NCI-H2081 (cell line): Measurements from ENCODE around the gene ARX.

Experiments
- DNase-seq, 2 experiments: peaks; one replicate each; lab custom pipeline; 2025; lab: John Stamatoyannopoulos, UW

ARX gene

DNA sequence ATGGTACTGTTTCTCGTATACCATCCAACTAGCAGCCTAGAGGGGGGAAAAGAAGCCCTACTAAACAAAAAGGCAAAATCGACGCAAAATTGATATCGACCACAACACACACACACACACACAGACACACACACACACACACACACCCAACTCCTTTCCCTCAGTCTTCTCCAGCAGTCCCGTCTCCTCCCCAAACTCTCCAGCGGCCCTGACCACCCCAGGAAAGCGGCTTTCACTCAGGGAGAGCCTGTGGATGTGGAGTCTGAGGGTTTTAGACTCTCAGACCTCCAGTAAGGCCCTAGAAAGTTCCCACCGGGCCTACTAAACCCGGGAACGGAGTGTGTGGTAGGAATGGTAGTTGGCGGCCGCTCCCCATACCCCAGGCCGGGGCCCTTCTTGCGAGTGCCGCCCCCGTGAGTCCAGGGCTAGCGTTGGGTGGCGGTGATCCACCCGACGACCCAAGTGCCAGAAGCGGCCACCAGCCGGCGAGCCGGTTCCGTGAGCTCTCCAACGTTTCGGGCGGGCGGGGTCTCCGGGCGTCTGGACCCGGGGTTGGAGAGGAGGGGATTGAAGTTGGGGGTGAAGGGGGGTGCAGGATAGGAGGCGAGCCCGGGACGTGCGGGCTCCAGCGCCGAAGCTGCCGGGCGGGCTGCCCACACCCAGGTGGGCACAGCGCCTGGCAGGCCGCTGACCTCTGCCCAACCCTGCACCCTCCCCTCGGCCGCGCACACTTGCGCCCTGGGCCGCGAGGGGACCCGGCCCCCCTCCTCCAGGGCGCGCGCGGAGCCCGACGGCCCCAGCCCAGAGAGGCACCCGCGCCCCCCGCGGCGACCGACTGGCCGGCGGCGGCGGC is 13.7 kb downstream of the ARX start:
- no peak for DNase-seq

DNA sequence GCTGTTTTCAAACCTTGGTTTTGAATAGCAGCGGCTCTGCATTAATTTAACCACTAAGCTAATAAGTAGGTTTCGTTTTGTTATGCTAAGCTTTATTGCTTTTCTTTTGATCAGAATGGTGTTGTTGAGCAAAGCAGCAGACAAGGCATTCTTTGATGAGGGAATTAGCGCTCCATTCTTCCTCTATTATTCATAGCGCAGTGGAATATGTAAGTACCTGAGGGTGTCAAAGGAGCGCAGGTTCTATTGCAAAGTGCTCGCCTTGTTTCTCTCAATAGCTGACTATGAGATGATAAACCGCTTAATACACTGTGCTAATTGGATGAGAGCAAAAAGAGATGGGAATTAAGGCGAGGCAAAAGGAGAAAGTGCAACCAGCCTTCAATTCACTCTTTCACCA is 16.3 kb downstream of the ARX start:
- DNase-seq, result peak in 1 of 2 experiments; percentile 7

DNA sequence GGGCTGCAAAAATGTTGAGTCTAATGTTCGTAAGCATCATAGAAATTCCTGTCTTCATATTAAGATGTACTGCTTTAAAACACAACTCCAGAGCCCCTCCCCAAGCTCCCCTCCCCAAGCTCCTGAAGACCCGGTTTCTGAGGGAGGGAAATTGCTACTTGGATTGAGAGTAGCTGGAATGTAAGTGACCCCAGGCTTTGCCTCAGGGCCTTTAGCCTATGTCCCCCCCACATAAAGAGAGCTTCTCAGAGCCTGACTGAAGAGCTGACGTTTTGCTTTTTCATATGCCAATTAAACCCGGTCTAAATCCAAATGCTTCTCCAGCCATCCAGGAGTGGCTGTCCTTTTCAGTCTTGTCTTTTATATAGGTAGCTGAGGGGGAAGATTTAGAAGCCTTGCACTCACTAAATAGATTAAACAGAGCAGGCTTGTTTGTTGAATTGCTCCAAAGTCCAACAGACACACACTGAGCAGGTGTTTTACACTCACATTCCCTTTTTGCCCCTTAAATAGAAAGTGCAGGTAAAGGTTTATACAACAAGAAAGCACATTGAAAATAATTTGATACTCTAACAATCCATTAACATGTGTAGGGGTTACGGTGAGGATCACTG is 19.6 kb downstream of the ARX start:
- peak in 1 of 2 experiments; percentile 23 for DNase-seq

DNA sequence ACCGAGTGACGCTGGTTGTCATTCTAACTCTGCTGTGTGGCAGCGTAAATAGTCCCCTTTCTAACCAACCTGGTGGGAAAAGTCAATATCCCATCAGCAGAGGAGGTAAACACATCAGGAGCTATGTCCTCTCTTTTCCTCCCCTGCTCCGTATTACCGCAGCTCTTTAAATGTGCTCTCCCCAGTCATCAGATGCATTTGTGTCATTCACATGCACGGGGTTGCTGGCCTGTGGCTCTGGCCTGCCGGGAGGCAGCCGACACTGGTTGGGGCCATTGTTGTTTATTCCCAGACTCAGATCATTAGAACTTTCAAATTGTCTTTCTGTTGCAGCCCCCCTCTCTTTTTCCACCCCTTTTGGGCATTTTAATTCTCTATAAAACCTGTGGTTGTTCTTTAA is 21.9 kb downstream of the ARX start:
- no peak for DNase-seq

DNA sequence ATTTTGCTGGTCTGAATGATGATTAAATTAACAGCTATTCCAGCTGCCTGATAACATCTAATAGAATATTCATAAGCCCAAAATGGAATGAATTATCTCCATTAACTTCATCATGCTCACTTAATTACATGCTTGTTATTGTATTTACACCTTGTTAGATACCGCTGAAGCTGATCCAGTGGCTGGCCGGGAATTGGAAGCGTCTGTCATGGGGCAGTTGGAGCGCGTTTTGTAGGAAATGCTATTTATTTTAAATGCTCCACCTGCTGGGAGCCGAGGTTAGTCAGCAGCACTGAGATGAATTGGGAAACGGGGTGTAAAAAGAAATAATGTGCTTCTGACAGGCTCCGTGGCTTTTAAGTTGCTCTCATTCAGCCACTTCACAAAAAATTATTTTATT is 25.2 kb downstream of the ARX start:
- DNase-seq, result peak; percentile 77 to 90

DNA sequence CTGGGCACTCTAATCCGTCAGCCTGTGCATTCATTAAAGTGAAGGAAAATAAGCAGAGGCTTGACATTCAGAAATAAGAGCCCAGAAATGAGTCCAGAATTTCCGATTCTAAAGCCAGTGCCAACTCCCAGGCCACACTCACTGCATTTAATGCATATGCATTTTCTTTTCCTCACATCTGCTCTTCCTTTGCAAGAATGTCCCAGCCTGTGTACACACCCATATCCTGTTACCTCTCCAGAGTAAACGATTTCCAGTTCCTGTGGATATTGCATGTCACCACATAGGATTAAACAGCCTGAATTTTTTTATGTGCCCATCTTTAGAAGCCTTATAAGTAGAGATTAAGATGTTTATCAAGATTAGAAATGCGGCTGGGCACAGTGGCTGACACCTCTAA is 27.5 kb downstream of the ARX start:
- peak; percentile 32 to 65 for DNase-seq

DNA sequence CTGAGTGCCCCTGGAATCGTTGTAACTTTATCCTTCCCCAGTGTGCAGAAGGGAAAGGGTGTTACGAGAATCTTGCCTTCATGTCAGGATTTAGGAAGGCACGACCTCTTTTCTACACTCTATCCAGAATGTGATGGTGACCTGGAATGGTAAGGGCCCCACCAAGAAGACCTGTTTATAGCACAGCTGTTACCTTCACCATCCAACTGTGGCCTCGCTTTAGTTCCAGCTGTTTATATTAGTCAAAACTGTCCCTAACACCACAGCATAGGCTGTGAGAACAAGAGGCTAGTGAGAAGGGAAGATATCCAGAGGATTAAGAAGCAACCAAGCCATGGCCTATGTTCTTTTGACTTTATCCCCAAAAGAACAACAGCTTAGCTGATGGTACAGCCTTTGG is 28.0 kb downstream of the ARX start:
- no peak for DNase-seq

DNA sequence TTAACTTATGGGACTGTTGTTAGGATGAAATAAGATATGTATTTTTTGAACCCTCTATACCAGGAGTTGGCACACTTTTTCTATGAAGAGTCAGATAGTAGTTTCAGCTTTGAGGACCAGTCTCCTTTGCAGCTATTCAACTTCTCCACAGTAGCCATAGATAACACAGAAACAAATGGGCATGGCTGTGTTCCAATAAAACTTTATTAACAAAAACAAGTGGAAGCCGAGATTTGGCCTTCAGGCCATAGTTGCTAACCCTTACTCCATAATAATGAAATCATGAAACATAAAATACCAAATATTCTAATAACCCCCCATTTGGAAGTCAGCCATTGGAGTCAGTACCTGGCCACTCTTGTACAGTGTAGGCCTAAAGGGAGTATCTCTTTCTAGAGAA is 30.6 kb downstream of the ARX start:
- DNase-seq, result no peak

DNA sequence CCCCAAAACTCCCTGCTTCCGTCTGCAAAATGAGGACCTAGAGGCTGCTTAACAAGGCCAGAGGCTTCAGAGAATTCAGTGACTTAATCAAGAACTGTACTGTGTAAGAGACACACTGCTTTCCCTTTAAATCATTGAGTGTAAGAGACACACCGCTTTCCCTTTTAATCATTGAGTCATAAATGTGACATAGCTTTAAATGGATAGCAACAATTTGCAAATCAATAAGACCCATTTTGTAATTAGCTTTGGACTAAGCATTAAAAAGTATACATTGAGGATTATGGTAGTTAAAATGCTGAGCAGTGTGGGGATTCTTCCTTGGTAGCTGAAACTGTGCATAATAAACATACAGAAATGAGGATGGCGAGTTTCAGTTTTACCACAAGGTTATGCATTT is 31.8 kb downstream of the ARX start:
- DNase-seq, result no peak

DNA sequence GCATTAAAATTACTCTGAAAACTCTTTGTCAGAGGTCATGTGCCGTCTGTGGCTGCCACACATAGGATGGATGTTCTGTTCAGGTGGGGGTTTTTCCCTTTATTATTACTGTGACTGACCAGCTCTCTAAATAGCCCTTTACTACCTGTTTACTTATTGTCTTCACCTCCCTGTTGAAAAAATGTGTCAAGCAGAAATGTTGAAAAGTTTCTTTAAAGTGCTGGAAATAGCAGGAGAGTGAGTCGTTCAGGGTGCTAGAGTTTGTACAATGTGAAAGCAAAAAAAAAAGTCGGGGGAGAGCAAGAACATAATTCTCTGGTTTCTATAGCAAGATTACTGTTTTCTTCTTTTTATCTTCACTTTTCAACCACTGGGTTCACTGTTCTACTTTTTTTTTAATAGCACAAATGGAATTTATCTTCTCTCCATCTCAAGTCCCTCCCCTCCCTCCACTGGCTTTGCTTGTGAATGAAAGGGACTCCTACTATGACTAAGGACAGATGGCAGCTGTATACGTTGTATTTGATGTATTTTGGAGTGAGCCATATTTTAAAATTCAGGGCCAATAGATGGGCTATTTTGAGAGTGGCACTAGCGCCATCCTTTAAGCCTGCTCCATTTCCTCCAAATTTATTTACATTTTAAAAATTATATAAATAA is 33.3 kb downstream of the ARX start:
- peak in 1 of 2 experiments; percentile 4 for DNase-seq

DNA sequence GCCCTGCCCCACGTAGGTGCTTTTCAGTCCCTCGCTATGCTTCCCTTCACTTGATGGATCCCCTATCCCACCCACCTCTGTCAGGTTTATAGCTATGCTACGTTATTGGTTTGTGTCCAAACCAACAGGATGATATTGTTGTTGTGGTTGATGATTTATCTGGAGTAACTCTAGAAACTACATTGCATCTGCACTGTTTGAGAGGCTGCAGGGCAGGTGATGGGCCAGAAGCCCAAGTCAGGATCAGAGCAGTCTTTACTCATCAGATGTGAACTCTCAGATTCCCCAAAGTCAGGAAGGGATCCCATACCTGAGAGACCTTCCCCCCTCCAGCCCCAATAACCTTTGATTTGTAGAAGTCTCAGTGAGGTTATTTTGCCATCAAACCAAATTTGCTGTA is 34.7 kb downstream of the ARX start:
- DNase-seq, result no peak

DNA sequence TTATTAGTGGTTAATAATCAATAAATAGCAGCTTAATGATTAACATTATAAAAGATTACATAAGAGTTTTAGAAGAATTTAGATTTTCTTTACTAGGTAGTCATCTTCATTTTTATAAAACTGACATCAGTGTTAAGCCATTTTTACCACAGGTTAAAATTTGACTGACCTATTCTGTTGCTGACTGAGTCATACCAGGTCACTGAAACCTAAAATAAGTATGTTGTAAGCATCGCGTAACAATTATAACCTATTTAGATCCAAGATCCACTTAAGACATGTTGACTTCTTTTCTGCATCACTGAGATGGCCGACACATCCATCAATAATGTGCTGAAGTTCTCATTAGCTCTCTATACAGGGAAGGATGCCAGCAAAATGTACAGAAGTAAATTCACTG is 36.7 kb downstream of the ARX start:
- no peak for DNase-seq

DNA sequence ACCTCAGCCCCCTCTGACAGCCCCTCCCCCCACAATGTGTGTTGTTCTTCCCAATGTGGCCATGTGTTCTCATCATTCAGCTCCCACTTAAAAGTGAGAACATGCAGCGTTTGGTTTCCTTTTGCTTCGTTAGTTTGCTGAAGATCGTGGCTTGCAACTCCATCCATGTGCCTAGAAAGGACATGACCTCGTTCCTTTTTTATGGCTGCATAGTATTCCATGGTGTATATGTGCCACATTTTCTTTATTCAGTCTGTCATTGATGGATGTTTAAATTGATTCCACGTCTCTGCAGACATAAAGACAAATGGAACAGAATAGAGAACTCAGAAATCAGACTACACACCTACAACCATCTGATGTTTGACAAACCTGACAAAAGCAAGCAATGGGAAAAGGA is 46.0 kb downstream of the ARX start:
- DNase-seq, result no peak

DNA sequence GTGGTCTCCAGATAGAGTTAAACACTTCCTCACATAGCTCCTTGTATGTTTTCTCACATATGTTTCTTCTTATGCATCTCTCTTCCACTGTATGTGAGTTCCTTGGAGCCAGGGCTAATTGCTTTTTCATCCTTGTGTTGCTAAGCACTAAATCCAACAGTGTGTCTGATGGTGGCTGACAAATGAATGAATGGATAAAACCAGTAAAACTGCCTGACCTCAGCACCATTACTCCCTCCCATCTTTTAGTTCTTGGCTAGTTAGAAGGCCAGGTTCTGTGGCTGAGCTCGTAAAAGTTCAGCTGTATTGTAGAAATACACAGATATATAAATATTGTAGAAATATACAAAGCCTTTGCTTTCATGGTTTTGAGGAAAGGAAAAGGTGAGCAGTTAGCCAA is 50.4 kb downstream of the ARX start:
- DNase-seq, result no peak

DNA sequence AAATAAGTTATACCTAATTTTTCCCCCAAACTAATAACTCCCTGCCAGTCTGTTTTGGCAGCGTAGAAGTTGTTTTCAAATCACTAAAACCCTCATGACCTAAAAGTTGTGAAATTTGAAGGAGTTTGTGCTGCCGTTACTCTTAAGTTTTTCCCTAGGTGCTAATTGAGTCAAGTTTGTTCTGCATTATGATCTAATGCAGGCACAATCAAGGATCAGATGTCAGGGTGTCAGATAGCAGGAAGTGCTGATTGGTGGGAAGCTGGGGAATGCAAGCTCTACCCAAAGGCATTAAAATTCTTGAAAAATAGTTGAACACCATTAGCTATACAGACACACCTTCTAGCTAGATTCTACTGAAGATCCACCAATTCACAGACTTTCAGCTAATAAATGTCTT is 51.9 kb downstream of the ARX start:
- no peak for DNase-seq

DNA sequence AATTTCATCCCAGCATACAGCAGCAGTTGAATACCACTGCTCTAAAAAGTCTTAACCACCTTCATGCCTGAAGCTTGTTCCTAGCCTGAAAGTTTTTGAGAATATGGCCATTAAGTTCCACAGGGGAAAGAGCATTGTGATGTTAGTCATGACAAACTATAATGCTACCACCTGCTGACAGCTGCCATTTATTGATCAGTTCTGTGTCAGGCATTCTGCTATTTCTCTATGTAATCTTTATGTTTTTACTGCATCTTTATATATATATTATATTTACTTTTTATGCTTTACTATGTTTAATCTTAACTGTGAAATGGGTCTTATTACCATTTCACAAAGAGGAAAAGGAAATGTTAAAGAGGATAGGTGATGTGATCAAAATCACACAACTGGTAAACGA is 54.0 kb downstream of the ARX start:
- DNase-seq, result no peak

DNA sequence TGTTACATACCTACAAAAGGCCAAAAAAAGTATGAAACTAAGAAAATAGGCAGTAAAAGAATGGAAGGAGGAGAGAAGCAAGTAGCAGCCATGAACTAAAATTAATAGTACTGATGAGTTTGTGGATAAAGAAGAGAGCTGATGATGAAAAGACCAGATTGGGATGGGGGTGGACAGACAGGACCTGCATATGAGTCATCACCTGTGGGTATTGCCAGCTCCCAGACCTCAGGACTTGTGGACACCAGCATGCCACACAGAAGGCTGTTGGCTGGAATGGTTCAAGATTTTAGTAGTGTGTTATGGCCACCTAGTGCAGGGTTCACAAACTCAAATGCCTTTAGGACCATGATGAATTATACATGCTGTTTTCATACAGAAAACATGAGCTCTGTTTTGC is 58.9 kb downstream of the ARX start:
- DNase-seq, result no peak

DNA sequence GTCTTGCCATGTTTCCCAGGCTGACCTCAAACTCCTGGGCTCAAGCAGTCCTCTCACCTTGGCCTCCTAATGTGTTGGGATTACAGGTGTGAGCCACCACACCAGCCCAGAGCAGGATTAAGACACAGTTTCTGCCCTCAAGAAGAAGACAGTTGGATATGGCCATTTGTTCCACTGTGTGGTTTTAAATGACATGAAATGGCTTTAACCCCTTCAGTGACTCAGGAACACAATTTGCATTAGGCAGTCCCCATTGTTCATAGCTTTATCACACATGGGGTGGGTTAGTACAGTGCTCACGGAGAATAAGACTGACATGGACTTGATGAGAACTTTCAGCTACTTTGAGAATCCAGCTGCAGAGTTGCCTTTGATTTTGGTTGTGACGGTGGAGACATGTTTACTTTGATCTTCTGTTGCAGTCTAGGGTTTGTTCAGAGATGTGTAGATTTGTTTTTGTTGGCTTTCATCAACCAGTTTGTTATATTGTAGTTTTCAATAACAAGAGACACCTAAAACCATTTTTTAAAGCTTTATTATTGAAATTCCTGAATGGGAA is 60.3 kb downstream of the ARX start:
- DNase-seq, result no peak

DNA sequence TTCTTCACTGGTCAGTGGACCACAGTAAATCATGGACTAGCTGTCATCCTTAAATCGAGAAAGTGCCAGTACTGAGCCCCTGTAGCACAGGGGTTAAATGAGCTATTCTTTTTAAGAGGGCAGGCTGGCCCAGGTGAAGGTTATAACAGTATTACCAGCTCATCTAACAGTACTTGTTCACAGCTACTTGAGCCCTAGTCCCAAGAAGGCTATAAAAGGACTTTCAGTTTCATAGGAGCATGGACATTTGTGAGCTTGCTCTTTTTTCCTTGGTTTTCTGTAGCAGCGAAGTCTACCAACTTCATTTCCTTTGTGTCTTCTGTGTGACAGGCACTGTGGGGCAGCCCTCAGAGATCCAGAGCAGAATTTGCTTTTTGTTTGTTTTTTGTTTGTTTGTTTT is 61.0 kb downstream of the ARX start:
- DNase-seq, result no peak
